Measurements from ENCODE around the gene TTC7B. TPM values are rescaled to one million over a fixed set of nuclear protein-coding genes. Genes with fewer than 3 reads are reported as not detected.

Gene TTC7B
- total RNA-seq, 1 donor from 2014 or later: 20.6 TPM

- Mint-ChIP-seq H3K27ac (peak overlapping the region; percentile 81), H3K27me3 (ENCODE audit: insufficient read depth, low read depth) (peaks cover 2% of the 10 kb centered on the region), H3K36me3 (peaks cover 25% of the 10 kb centered on the region), H3K9me3 (peaks cover 4% of the 10 kb centered on the region), H3K4me1 (peaks cover 42% of the 10 kb centered on the region), H3K4me3 (no peak overlapping the region)
- no peaks in the 10 kb centered on the region for H3K27me3 ChIP-seq
- H3K27ac ChIP-seq: no peak overlapping the region
- H3F3A ChIP-seq (ENCODE audit: low read depth): peaks cover 40% of the 10 kb centered on the region
- no peak overlapping the region for H3K4me3 ChIP-seq
- no peak for DNase-seq (ENCODE audit: low spot score)
- H3K9me3 ChIP-seq (ENCODE audit: low read depth): no peaks in the 10 kb centered on the region
- H3K9ac ChIP-seq: no peak overlapping the region
- H3K36me3 ChIP-seq: no peaks in the 10 kb centered on the region
- no peaks in the 10 kb centered on the region for H4K20me1 ChIP-seq (ENCODE audit: low read depth)
- peaks cover 39% of the 10 kb centered on the region for H3K4me1 ChIP-seq
- H2AFZ ChIP-seq (replicated peaks): no peak overlapping the region
- H3K79me2 ChIP-seq (ENCODE audit: low read depth): no peaks in the 10 kb centered on the region
- TF ChIP-seq CTCF (IDR thresholded peaks at IDR 0.05) (no peak), EZH2 (IDR thresholded peaks at IDR 0.05) (no peak), EZH2phosphoT487 (IDR thresholded peaks at IDR 0.05) (no peak)
- no peak overlapping the region for H3K4me2 ChIP-seq
Measured at GRCh38 chr14:90639641-90640040, 176.6 kb downstream of the TTC7B start.

GRCh38 chr14:90632871-90633270, 183.4 kb downstream of the TTC7B start:
- Histone ChIP-seq H2AFZ (replicated peaks) (no peak overlapping the region), H3K4me3 (no peak overlapping the region), H3K4me2 (no peak overlapping the region), H3K36me3 (no peaks in the 10 kb centered on the region), H3F3A (ENCODE audit: low read depth) (no peaks in the 10 kb centered on the region), H3K27ac (no peak overlapping the region), H3K79me2 (ENCODE audit: low read depth) (no peaks in the 10 kb centered on the region), H3K27me3 (no peaks in the 10 kb centered on the region), H4K20me1 (ENCODE audit: low read depth) (no peaks in the 10 kb centered on the region), H3K4me1 (no peaks in the 10 kb centered on the region), H3K9me3 (ENCODE audit: low read depth) (no peaks in the 10 kb centered on the region), H3K9ac (no peak overlapping the region)
- Mint-ChIP-seq H3K4me3 (no peak overlapping the region), H3K27me3 (ENCODE audit: insufficient read depth, low read depth) (peaks cover 4% of the 10 kb centered on the region), H3K9me3 (peaks cover 6% of the 10 kb centered on the region), H3K4me1 (peaks cover 19% of the 10 kb centered on the region), H3K27ac (no peak overlapping the region), H3K36me3 (peaks cover 6% of the 10 kb centered on the region)
- no peak for DNase-seq (ENCODE audit: low spot score)
- no peak for TF ChIP-seq EZH2phosphoT487 (IDR thresholded peaks at IDR 0.05)
- TF ChIP-seq CTCF (IDR thresholded peaks at IDR 0.05): no peak
- TF ChIP-seq EZH2 (IDR thresholded peaks at IDR 0.05): no peak

GRCh38 chr14:90632451-90632850, 183.8 kb downstream of the TTC7B start:
- Histone ChIP-seq H3K9me3 (ENCODE audit: low read depth) (no peaks in the 10 kb centered on the region), H3K36me3 (no peaks in the 10 kb centered on the region), H3K9ac (no peak overlapping the region), H3K4me2 (no peak overlapping the region), H3K27ac (no peak overlapping the region), H3K27me3 (no peaks in the 10 kb centered on the region), H4K20me1 (ENCODE audit: low read depth) (no peaks in the 10 kb centered on the region), H3K4me3 (no peak overlapping the region), H3K79me2 (ENCODE audit: low read depth) (no peaks in the 10 kb centered on the region), H2AFZ (replicated peaks) (no peak overlapping the region), H3F3A (ENCODE audit: low read depth) (no peaks in the 10 kb centered on the region), H3K4me1 (no peaks in the 10 kb centered on the region)
- peaks cover 6% of the 10 kb centered on the region for H3K36me3 Mint-ChIP-seq
- peaks cover 4% of the 10 kb centered on the region for H3K27me3 Mint-ChIP-seq (ENCODE audit: insufficient read depth, low read depth)
- DNase-seq (ENCODE audit: low spot score): no peak
- H3K4me1 Mint-ChIP-seq: peaks cover 22% of the 10 kb centered on the region
- no peak overlapping the region for H3K27ac Mint-ChIP-seq
- H3K9me3 Mint-ChIP-seq: peaks cover 6% of the 10 kb centered on the region
- no peak for TF ChIP-seq CTCF (IDR thresholded peaks at IDR 0.05)
- TF ChIP-seq EZH2 (IDR thresholded peaks at IDR 0.05): no peak
- H3K4me3 Mint-ChIP-seq: no peak overlapping the region

Measured in neural progenitor cell (in vitro differentiated cells).